RCC 7860 (cell line): ENCODE data around the gene PCDHA1.
"Not testable (repeated sequence)": the region's sequence is repeated elsewhere in the genome, so short reads cannot be mapped to it uniquely, and the experiment has no call there.

ENCODE experiments used
- DNase-seq: peaks from one replicate; pipeline ENCODE4 v3.0.0-alpha.2; 2015; ENCODE audit warnings: low spot score
- FAIRE-seq: peaks from 2 replicates; lab custom pipeline; 2012; peaks lifted over from hg19 to GRCh38; lab: Jason Lieb, UNC

PCDHA1 gene

GRCh38 chr5:140785905-140786686 is at the start of gene PCDHA1:
Gene PCDHA1, plus strand, starts transcription at chr5:140786140.
- DNase-seq = no peak
- FAIRE-seq = no peak

- DNase-seq (no peak), FAIRE-seq (no peak)
These were observed 48.5 kb upstream of the PCDHA1 start for GRCh38 chr5:140737486-140737885.

GRCh38 chr5:140741967-140742366 is 44.0 kb upstream of the PCDHA1 start:
- DNase-seq = no peak

GRCh38 chr5:140753561-140753960 is 32.4 kb upstream of the PCDHA1 start:
- FAIRE-seq (no peak), DNase-seq (no peak)

More at GRCh38 chr5:140741967-140742366, 44.0 kb upstream of the PCDHA1 start:
- FAIRE-seq = no peak

GRCh38 chr5:140764177-140764973 is 21.6 kb upstream of the PCDHA1 start:
- DNase-seq (no peak), FAIRE-seq (no peak)

GRCh38 chr5:140767444-140767843 is 18.5 kb upstream of the PCDHA1 start:
- FAIRE-seq (no peak), DNase-seq (no peak)

- DNase-seq (no peak), FAIRE-seq (no peak)
These were observed 5.4 kb upstream of the PCDHA1 start for GRCh38 chr5:140780512-140780911.

- not testable (repeated sequence) for FAIRE-seq, DNase-seq
These were observed 1.5 kb downstream of the PCDHA1 start for GRCh38 chr5:140787422-140787821.

- not testable (repeated sequence) for FAIRE-seq, DNase-seq
These were observed 2.0 kb downstream of the PCDHA1 start for GRCh38 chr5:140787849-140788504.

GRCh38 chr5:140791089-140791488 is 5.1 kb downstream of the PCDHA1 start:
- FAIRE-seq = no peak

GRCh38 chr5:140794595-140795258 is 8.8 kb downstream of the PCDHA1 start, which contains the start of gene PCDHA2:
Gene PCDHA2, plus strand, starts transcription at chr5:140794852.
- FAIRE-seq = no peak
- DNase-seq = no peak

More at GRCh38 chr5:140791089-140791488, 5.1 kb downstream of the PCDHA1 start:
- no peak for DNase-seq

GRCh38 chr5:140795259-140795641 is 9.3 kb downstream of the PCDHA1 start:
- DNase-seq = no peak

GRCh38 chr5:140796072-140796717 is 10.3 kb downstream of the PCDHA1 start:
- not testable (repeated sequence) for DNase-seq, FAIRE-seq

More at GRCh38 chr5:140795259-140795641, 9.3 kb downstream of the PCDHA1 start:
- no peak for FAIRE-seq

GRCh38 chr5:140796718-140797095 is 10.8 kb downstream of the PCDHA1 start:
- FAIRE-seq = no peak
- no peak for DNase-seq

- DNase-seq (no peak), FAIRE-seq (no peak)
These were observed 15.0 kb downstream of the PCDHA1 start, which contains the start of gene PCDHA3 for GRCh38 chr5:140800816-140801493. Gene PCDHA3, plus strand, starts transcription at chr5:140801057.

- no peak for FAIRE-seq
- no peak for DNase-seq
These were observed 15.5 kb downstream of the PCDHA1 start for GRCh38 chr5:140801494-140801841.

- DNase-seq, FAIRE-seq: not testable (repeated sequence)
These were observed 16.4 kb downstream of the PCDHA1 start for GRCh38 chr5:140802381-140802780.

- DNase-seq (no peak), FAIRE-seq (no peak)
These were observed 16.9 kb downstream of the PCDHA1 start for GRCh38 chr5:140802781-140803271.
